Endothelial cell of umbilical vein (primary cell): Measurements from ENCODE around the gene PCF11. TPM values are rescaled to one million over a fixed set of nuclear protein-coding genes. Genes with fewer than 3 reads are reported as not detected.

Source experiments
- BruUV-seq: library from RNA; stranded (reverse); fragments of 400-500 nt; replicated peaks from 2 replicates; lab custom pipeline; 2021; lab: Mats Ljungman, UMichigan
- CTCF ChIA-PET: fragments of 300-600, 350-600 bp; sonication (Branson Sonifier 250); formaldehyde crosslinking; loops from one replicate; lab custom pipeline; 2021; ENCODE audit warnings: antibody characterized with exemption, inconsistent platforms; lab: Charles Lee
- POLR2A ChIA-PET: fragments of 300-600, 350-600 bp; sonication (Branson Sonifier 250); formaldehyde crosslinking; loops from one replicate; lab custom pipeline; 2021; ENCODE audit warnings: antibody characterized with exemption, inconsistent platforms; lab: Charles Lee
- DNase-seq: peaks from one replicate; pipeline ENCODE4 v3.0.0-alpha.2; 2011; ENCODE audit warnings: low read depth, low spot score
- FAIRE-seq: peaks from 2 replicates; lab custom pipeline; 2011; peaks lifted over from hg19 to GRCh38; lab: Jason Lieb, UNC
- H2AFZ ChIP-seq: 2 replicates; pipeline ENCODE4 v1.6.0; 2012; ENCODE audit warnings: low read depth, low read length, control low read depth, inconsistent platforms
- H3K27ac ChIP-seq: 2 replicates; pipeline ENCODE4 v1.5.1; 2011; ENCODE audit warnings: low read depth, mild to moderate bottlenecking, control low read depth, low read length, moderate library complexity; ENCODE audit not compliant: insufficient read depth
- H3K27me3 ChIP-seq, 2 experiments: 2 replicates each; pipeline versions ENCODE4 v1.6.0 to v1.6.1; 2011; ENCODE audit warnings: low read length in 2 of 2, mixed read lengths in 1 of 2; ENCODE audit not compliant: control insufficient read depth in 2 of 2, insufficient read depth in 2 of 2
- H3K36me3 ChIP-seq, 2 experiments: 2 replicates in 1 of 2; 3 replicates in 1 of 2; pipeline ENCODE4 v1.5.1; 2011; ENCODE audit warnings: low read length in 2 of 2, mild to moderate bottlenecking in 1 of 2, moderate library complexity in 1 of 2; ENCODE audit not compliant: control insufficient read depth in 2 of 2, insufficient read depth in 2 of 2; ENCODE audit errors: extremely low read depth in 1 of 2
- H3K4me1 ChIP-seq: 3 replicates; pipeline ENCODE4 v1.5.1; 2011; ENCODE audit warnings: mild to moderate bottlenecking, low read length; ENCODE audit not compliant: control insufficient read depth, insufficient read depth; ENCODE audit errors: extremely low read depth
- H3K4me2 ChIP-seq: 2 replicates; pipeline ENCODE4 v1.6.1; 2011; ENCODE audit warnings: low read length, control low read depth, mixed read lengths; ENCODE audit not compliant: insufficient read depth
- H3K4me3 ChIP-seq, 3 experiments: fragments of 200-600 bp in 1 of 3; sonication (generic), shearing (Covaris generic) in 1 of 3; replicated peaks in 1 of 3; 2 replicates each; pipeline ENCODE4 v1.5.1; 2011 to 2016; ENCODE audit warnings: control low read depth in 3 of 3, low read length in 3 of 3, mild to moderate bottlenecking in 2 of 3, inconsistent platforms in 1 of 3, low read depth in 1 of 3, moderate library complexity in 1 of 3; ENCODE audit not compliant: insufficient read depth in 1 of 3
- H3K79me2 ChIP-seq: 2 replicates; pipeline ENCODE4 v1.6.0; 2012; ENCODE audit warnings: low read length, inconsistent platforms; ENCODE audit not compliant: control insufficient read depth, insufficient read depth
- H3K9ac ChIP-seq: replicated peaks from 2 replicates; pipeline ENCODE3; 2011; ENCODE audit warnings: low read length, control low read depth; ENCODE audit not compliant: insufficient read depth; ENCODE audit errors: extremely low read depth
- H3K9me1 ChIP-seq: replicated peaks from 3 replicates; pipeline ENCODE4 v1.6.0; 2011; ENCODE audit warnings: mild to moderate bottlenecking, low read length; ENCODE audit not compliant: control insufficient read depth, insufficient read depth; ENCODE audit errors: extremely low read depth
- H3K9me3 ChIP-seq: replicated peaks from 2 replicates; pipeline ENCODE4 v1.5.1; 2012; ENCODE audit warnings: low read length, inconsistent platforms; ENCODE audit not compliant: control insufficient read depth, insufficient read depth
- H4K20me1 ChIP-seq: replicated peaks from 2 replicates; pipeline ENCODE3; 2011; ENCODE audit warnings: mild to moderate bottlenecking, low read length; ENCODE audit not compliant: control insufficient read depth, insufficient read depth; ENCODE audit errors: extremely low read depth
- CTCF ChIP-seq, 2 donors: IDR thresholded peaks; 1 replicate in 1 of 2; 2 replicates in 1 of 2; pipeline ENCODE4 v1.5.1; 2011; ENCODE audit warnings: low read length in 2 of 2, mild to moderate bottlenecking in 2 of 2, moderate library complexity in 2 of 2, control low read depth in 1 of 2, inconsistent platforms in 1 of 2, low read depth in 1 of 2; ENCODE audit not compliant: insufficient read depth in 1 of 2; ENCODE audit errors: extremely low read depth in 1 of 2
- EZH2 ChIP-seq: IDR thresholded peaks from 2 replicates; pipeline ENCODE4 v1.6.1; 2012; ENCODE audit warnings: borderline replicate concordance, low read depth, mild to moderate bottlenecking, moderate library complexity, low read length, inconsistent platforms; ENCODE audit not compliant: severe bottlenecking
- FOS ChIP-seq: IDR thresholded peaks from 2 replicates; pipeline ENCODE4 v1.6.1; 2011; ENCODE audit warnings: mild to moderate bottlenecking, low read length, moderate library complexity, borderline replicate concordance; ENCODE audit not compliant: insufficient read depth
- GATA2 ChIP-seq: IDR thresholded peaks from 2 replicates; pipeline ENCODE4 v1.7.0; 2011; ENCODE audit warnings: low read depth, mild to moderate bottlenecking, moderate library complexity, mixed read lengths, low read length; ENCODE audit not compliant: insufficient read length, insufficient read depth
- JUN ChIP-seq: IDR thresholded peaks from 2 replicates; pipeline ENCODE4 v1.6.1; 2011; ENCODE audit warnings: borderline replicate concordance, low read depth; ENCODE audit not compliant: insufficient read length, insufficient read depth
- MAX ChIP-seq: IDR thresholded peaks from 2 replicates; pipeline ENCODE4 v1.6.1; 2011; ENCODE audit not compliant: insufficient read depth, insufficient read length
- MYC ChIP-seq: IDR thresholded peaks from one replicate; pipeline ENCODE4 v1.6.1; 2011; ENCODE audit warnings: mild to moderate bottlenecking, low read depth, low read length
- POLR2A ChIP-seq: IDR thresholded peaks from 2 replicates; pipeline ENCODE4 v1.6.1; 2012; ENCODE audit warnings: low read depth, mild to moderate bottlenecking, control low read depth, low read length
- POLR2AphosphoS5 ChIP-seq: IDR thresholded peaks from 2 replicates; pipeline ENCODE4 v1.6.1; 2012; ENCODE audit warnings: low read depth, mild to moderate bottlenecking, control low read depth, low read length, moderate library complexity; ENCODE audit not compliant: insufficient read depth
- dilution Hi-C: fragments of 300-500 bp; cut with MboI; formaldehyde crosslinking; loops from one replicate; pipeline ENCODE4 v1.15.0; 2019; ENCODE audit warnings: low sequenced_read_pairs; ENCODE audit not compliant: extremely low pct_ligation_motif_present
- intact Hi-C: fragments of 100-400 bp; cut with micrococcal nuclease; formaldehyde crosslinking; loops from one replicate; pipeline ENCODE4 v1.10.0; 2022
- polyA plus RNA-seq, 4 experiments: library from polyadenylated mRNA; depleted of rRNA in 3 of 4; stranded (reverse) in 3 of 4; unstranded in 1 of 4; fragments of >200 nt; gene quantifications; 2 replicates each; pipeline versions ENCODE4 v1.2.1 to v1.2.3, GENCODE V29; 2011 to 2012; ENCODE audit warnings: missing spikeins in 1 of 4
- total RNA-seq: library from RNA; stranded (reverse); gene quantifications from 2 replicates; pipeline ENCODE4 v1.2.3, GENCODE V29; 2021

The PCF11 gene
- total and polyA plus RNA-seq, 2 donors (not counting 3 experiments of a cell fraction or from before 2014, with no cell fraction given): 38.0 to 51.2 TPM

- intact Hi-C loops: loop anchor here (2.0 kb wide), 1 partner anchor 22 kb away; the partner anchor contains the start of gene ANKRD42
- peaks cover 18% of the 10 kb centered on the region for H4K20me1 ChIP-seq
These were observed 13.9 kb downstream of the PCF11 start for GRCh38 chr11:83170865-83171264.

More at GRCh38 chr11:83170865-83171264, 13.9 kb downstream of the PCF11 start:
- BruUV-seq: no TSS peak
- H3K9ac ChIP-seq: no peak overlapping the region
- ChIA-PET POLR2A (no interaction called here), CTCF (no interaction called here)
- peak overlapping the region; percentile 51 for H3K4me2 ChIP-seq
- peaks cover 25% of the 10 kb centered on the region for H3K4me1 ChIP-seq
- peaks cover 97% of the 10 kb centered on the region for H3K79me2 ChIP-seq
- H3K36me3 ChIP-seq: peaks cover 20 to 48% of the 10 kb centered on the region in 2 experiments
- no peak overlapping the region for H2AFZ ChIP-seq
- FAIRE-seq (no peak), DNase-seq (no peak)
- H3K4me3 ChIP-seq: peak overlapping the region in 1 of 3 experiments; percentile 12
- H3K9me1 ChIP-seq: no peaks in the 10 kb centered on the region
- no peak overlapping the region for H3K27ac ChIP-seq
- H3K27me3 ChIP-seq: no peaks in the 10 kb centered on the region
- TF ChIP-seq JUN: no peak
- TF ChIP-seq GATA2: no peak
- no peak for TF ChIP-seq POLR2AphosphoS5
- no peak for TF ChIP-seq MAX
- no peak for TF ChIP-seq MYC
- no peak for TF ChIP-seq EZH2
- no peak for TF ChIP-seq FOS
- TF ChIP-seq POLR2A: no peak
- no peak for TF ChIP-seq CTCF (IDR thresholded peaks at IDR 0.05; ENCODE audit: extremely low read depth in 1 of 2, insufficient read depth in 1 of 2, low read depth in 1 of 2, low read length in 2 of 2)
- H3K9me3 ChIP-seq: no peaks in the 10 kb centered on the region
- dilution Hi-C loops: no loop called here
